Activated CD8-positive, alpha-beta memory T cell treated with anti-CD3 and anti-CD28 coated beads, Interleukin-2, amount 50 U/mL, for 1 hour (primary cell): ENCODE results near the gene CAMSAP1.

Experiments used
- DNase-seq: peaks from one replicate; pipeline ENCODE4 v3.0.0-alpha.2; 2020; ENCODE audit errors: extremely low read depth

The CAMSAP1 gene

GRCh38 chr9:135840107-135840506 lies 67.2 kb downstream of the CAMSAP1 start:
- no peak for DNase-seq

- no peak for DNase-seq
Measured at GRCh38 chr9:135839516-135839915, 67.8 kb downstream of the CAMSAP1 start.

DNA sequence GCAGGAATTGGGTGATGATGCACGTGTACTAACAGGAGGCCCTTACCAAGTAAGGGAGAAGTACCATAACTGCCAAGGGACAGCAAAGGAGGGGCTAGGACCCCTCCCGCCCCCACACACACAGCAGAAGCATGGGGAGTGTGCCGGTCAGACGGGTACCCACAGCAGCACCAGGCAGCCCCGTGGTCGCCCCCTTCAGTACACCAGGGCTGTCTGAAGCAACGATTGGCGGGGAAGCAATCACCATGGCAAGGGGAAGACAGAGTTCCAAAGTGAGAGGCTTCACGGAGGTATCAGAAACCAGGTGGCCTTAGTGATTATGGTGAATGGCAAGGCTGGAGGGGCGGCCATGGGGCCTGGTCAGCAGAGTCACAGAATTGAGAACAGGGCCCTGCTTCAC lies 72.2 kb downstream of the CAMSAP1 start:
- DNase-seq, result no peak

GRCh38 chr9:135833864-135834263 lies 73.5 kb downstream of the CAMSAP1 start:
- DNase-seq, result no peak

- no peak for DNase-seq
Measured at GRCh38 chr9:135830496-135830895, 76.8 kb downstream of the CAMSAP1 start.

DNA sequence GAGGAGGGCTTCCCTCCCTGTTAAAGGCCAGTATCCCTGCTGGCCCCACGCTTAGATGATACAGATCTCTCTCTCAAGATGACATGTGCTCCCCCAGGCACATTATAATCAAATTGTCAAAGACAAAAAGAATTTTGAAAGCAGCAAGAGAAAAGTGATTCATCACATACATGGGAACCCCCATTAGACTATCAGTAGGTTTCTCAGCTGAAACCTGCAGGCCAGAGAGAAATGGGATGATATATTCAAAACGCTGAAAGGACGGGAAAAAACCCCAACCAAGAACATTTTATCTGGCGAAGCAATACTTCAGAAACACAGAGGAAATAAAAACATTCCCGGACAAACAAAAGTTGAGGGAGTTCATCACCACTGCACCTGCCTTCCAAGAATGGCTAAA lies 78.7 kb downstream of the CAMSAP1 start:
- DNase-seq, result no peak

DNA sequence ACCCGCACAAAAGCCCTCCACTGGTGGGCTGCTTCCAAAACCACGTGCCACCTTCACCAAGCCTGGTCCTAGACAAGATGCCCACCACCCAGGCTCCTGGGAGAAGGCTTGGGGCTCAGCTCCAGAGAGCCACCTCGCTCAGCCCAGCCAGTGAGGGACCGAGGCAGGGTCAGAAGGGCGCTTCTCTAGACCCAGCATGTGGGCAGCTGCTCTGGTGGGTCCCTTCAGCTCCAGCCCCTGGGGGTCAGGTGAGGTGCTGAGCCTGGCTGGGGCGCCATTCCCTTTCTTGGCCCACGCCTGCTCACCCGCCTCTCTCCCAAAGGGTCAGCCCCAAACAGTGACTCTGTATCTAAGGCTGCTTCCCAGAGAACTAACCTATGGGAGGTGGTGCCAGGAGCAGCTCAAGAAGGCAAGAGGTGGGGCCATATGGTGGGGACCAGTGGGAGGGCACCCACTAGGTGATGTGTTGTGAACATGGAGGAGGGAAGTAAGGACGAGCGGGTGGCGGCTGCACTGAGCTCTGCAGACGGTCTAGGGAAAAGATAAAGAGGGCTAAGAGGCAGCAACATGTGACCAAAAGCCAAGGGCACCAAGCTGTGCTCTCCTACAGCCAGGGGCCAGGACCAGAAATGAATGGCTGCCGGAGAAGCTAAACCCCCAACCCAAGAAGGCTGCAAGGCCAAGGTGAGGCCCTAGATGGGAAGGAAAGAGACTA lies 79.3 kb downstream of the CAMSAP1 start:
- DNase-seq, result no peak

DNA sequence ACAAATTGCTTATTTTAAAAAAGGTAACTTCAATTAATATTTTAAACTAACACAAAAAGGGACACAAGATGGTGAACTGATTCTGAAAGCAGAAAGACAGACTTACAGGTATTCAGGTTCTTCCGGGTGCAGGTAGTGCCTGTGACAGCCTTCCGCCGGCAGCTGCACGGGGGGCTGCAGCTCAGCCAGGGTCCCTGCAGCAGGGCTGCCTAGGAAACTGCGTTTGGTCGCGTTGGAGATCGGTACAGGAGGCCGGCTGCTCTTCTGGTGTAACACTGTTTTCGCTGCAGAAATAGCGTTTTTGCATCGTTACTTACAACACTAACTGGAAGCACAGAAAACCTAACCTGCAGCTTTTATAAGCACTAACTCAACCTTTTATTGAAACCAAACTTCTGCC lies 80.0 kb downstream of the CAMSAP1 start:
- no peak for DNase-seq

GRCh38 chr9:135826188-135826545 lies 81.2 kb downstream of the CAMSAP1 start:
- no peak for DNase-seq

- no peak for DNase-seq
Measured at GRCh38 chr9:135825435-135826187, 81.7 kb downstream of the CAMSAP1 start.

DNA sequence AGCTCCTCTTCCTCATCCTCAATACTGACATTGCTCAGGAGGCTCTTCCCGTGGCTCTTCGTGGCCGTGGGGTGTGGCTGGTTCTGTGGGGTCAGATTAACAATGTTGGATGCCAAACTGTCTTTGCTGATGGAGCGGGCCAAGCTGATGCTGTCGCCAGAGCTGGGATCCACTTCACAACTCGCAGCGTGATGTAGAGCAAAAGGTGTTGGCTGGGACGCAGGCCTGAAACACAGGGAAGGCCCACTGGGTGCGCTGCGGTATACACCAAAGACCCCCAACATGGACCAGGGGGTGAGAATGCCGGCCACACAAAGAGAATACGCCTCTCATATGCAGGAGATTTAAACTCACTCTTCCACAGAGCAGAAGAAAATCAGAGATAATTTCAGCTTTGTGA lies 84.3 kb downstream of the CAMSAP1 start:
- no peak for DNase-seq

DNA sequence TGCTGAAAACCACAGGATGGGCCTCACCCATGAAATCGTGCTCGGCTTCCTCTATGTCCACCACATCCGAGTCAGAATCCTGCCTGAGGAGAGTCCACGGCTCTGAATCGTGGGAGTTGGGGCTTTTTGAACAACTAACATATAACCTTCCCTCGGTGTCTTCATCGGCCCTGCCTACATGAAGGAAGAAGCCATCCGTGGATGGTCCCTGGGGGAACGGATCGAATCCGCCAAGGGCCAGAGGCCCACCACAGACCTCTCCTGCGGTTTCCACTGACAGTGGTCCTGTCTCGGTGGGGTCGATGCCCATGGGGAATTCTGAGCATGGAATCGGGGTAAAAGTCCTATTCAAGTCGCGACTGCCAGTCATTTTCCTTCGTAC lies 85.0 kb downstream of the CAMSAP1 start:
- no peak for DNase-seq

DNA sequence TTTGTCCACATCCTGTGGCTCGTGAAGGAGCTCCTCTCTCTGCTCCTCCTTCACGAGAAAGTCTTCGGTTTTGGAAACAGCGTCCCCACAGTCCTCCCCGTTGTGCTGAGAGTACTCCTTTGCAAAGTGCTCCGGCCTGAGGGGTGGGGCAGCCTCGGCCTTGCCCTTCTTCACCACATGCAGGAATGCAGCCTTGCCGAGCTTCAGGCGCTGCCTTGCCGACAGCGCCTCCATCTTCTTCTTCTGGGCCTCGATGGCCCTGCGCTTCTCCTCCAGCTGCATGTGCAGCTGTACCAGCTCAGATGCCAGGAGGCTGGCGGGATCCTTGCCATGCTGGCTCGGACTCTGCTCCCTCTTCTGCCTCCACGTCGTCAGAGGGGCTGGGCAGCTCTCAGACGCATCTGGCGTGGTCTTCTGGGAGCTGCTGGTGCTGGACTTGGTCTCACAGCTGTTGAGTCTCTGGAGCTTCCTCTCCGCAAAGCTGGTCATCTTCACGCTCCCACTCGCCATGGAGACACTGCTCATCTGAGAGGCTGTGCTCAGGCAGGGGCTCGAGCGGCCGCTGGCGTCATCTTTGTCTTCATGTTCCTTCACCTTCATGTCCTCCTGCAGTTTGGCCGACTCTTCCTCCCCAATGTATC lies 85.5 kb downstream of the CAMSAP1 start:
- DNase-seq, result no peak

- DNase-seq, result no peak
Measured at GRCh38 chr9:135821116-135821515, 86.2 kb downstream of the CAMSAP1 start.

- DNase-seq, result no peak
Measured at GRCh38 chr9:135820661-135821060, 86.7 kb downstream of the CAMSAP1 start.

DNA sequence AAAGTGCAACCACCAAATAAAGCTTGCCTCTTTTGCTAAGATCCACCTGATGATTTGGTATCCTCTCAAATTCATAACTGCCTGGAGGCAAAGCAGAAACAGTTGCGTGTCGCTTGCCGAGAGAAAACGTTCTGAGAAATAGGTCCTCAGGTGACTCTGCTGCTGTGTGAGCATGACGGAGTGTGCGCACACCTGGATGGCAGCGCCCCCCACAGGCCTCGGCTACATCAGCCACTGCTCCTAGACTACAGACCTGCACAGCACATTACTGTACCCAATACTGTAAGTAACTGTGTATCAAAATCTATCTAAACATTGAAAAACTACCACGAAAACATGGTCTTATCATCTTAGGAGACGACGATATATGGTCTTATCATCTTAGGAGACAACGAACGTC lies 87.4 kb downstream of the CAMSAP1 start:
- no peak for DNase-seq

GRCh38 chr9:135818718-135819475 lies 88.4 kb downstream of the CAMSAP1 start:
- DNase-seq, result no peak

DNA sequence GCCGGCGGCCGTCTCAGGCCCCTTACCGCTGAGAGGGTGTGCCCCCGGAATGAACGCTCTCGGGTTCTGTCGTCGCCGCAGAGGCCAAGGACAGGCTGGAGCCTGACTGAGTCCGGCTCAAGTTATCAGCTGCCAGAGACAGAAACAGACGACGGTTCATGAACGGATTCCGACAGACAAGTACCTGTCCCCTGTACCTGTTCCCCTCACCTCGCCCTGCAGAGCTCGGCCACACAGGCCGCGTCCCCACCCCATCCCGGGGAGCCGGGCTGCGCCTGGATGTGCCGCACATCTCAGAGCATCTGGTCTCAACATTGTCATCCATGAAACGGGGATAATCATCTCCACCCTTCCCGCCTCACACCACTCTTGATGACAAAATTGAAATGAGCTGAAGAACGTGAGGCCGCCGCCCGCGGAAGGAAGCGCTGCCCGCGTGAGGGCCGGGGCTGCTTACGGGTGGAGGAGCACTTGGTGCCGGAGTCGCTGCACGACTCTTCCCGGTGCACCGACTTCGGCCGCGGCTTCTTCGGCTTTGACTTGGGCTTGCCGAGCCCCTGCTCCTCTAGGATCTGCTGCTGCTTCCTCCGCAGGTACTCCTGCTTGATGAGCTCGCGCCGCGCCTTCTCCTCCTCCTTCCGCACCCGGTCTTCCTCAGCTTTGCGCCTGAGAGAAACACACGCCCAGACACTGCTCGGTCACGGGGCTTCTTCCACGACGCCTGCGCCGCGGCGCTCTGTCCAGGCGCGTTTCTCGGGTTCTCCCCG lies 89.2 kb downstream of the CAMSAP1 start:
- DNase-seq, result no peak

GRCh38 chr9:135816651-135816970 lies 90.7 kb downstream of the CAMSAP1 start:
- DNase-seq, result no peak

DNA sequence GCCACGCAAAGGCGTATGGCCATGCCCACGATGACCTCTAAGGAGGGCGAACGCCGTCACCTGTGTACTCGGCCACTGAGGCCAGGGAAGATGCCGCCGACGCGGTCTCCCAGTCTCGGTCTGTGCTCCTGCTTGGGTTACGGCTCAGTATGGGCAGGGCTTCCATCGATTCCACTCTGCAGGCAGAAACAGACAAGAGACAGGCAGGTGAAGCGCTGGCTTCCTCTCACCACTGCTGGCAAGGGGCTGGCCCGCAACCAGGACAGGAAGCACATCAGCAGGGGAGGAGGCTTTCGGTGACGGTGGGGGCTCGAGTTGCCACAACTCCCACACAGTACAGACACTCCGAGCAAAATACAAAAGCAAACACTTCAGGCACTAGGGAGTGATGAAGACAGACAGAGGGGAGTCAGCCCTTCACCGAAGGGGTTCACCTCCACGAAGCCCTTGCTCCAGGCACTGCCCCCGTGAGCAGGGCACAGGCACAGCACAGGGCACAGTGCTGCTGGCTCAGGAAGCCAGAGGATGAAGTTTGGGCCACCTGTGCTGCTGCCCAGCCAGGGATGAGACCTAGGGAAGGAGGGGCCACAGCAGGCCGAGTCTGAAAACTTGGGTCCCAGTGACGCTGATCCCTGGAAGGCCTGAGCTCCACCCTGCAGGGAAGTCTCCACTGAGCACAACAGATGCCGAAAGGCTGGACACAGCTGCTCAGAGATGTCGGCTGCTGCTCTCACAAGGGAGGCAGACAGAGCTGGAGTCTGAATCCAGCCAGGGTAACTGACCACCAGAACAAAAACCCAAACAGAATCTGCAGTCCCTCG lies 91.3 kb downstream of the CAMSAP1 start:
- DNase-seq, result no peak

- no peak for DNase-seq
Measured at GRCh38 chr9:135815413-135815812, 91.9 kb downstream of the CAMSAP1 start.
